GM19025 (cell line): ENCODE data around the gene RIMBP2.

Experiments
- ATAC-seq: cut with Tn5 transposase; IDR thresholded peaks from one replicate; pipeline ENCODE4 v1.9.1; 2021; ENCODE audit warnings: mild to moderate bottlenecking, low read depth, moderate library complexity; ENCODE audit not compliant: unreplicated experiment

RIMBP2 gene

GRCh38 chr12:130496516-130497120, 219.5 kb downstream of the RIMBP2 start:
- no peak for ATAC-seq

DNA sequence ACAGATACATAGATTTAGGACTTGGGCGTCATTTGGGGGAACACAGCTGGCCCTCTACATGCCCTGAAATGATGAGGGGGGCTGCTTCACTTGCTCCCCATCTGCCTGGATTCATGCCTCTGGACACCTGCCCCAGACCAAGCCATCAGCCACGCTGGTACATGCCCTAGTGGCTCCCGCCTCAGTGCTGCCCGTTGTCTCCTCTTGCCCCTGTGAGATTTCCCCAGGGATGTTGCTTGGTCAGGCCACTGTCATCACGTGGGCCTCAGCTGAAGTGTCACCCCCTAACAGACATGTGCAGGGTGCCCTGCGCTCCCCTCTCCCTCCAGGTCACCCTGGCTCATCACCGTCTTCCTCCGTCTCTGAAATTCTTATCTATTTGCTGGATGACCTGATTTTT, 220.9 kb downstream of the RIMBP2 start:
- ATAC-seq: no peak

DNA sequence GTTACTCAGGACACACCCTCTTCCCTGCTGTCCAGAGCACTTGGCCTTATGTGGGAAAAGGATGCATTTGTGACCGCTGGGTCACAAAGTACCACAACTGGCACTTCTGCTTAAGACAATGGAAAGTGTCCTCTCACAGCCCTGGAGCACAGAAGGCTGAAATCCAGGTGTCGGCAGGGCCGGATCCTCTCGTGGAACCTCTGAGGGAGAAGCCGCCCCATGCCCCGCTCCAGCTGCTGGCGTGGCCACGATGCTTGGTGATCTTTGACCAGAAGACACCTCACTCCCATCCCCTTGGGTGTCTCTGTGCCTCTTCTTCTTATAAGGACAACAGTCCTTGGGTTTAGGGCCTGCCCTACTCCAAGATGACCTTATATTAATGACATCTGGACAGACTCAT, 221.4 kb downstream of the RIMBP2 start:
- no peak for ATAC-seq

DNA sequence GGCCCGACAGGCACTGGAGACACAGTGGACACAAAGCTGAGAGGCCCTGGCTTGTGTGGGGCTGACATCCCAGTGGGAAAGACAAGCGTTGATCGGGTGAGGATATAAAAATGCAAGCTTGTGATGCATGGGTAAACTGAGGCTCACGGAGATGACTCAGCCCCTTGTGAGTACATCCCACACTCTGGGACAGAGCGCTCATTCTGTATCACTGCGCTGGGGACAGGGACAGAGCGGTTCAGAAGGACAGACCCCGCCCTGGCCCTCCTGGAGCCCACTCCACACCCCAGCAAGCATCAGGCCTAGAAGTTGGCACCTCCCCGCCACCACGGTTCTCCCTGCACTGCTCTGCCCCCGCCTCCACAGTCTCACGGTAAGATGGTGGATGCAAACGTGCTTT, 222.1 kb downstream of the RIMBP2 start:
- no peak for ATAC-seq

- ATAC-seq: no peak
These were observed 224.4 kb downstream of the RIMBP2 start for GRCh38 chr12:130491421-130492357.

- no peak for ATAC-seq
These were observed 225.4 kb downstream of the RIMBP2 start for GRCh38 chr12:130490674-130491073.

DNA sequence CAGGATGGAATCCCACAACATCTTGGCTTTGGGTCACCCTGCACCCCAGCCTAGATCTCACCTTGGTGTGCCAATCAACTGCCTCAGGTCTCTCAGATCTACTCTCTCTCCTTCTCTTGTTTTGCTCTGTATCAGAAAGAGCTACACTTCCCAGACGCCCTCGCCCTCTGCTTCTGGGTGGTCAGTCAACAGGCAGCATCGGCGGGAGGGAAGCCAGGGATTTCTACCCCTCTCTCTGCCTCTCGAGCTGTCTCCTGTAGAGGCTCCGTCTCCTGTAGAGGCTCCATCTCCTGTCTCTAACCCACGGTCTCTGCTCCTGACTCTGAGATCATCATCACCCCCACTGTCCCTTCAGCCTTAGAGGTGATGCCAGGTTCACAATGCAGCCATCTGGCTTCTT, 226.8 kb downstream of the RIMBP2 start:
- no peak for ATAC-seq

DNA sequence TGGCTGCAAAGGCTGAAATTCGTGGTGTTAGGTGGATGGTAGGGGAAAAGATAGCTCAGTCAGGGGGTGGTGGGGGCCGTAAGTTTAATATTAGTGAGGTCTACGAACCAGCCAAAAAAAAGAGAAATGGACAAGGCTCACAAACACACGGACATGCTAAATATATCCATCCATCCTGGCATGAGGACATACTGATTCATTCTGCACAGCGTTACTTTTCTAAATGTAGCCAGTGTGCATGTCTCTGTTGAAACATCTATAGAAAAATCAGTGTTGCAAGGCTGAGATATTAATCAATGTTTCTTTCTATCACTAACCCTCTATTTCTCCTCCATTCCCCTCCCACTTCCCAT, 227.8 kb downstream of the RIMBP2 start:
- no peak for ATAC-seq

DNA sequence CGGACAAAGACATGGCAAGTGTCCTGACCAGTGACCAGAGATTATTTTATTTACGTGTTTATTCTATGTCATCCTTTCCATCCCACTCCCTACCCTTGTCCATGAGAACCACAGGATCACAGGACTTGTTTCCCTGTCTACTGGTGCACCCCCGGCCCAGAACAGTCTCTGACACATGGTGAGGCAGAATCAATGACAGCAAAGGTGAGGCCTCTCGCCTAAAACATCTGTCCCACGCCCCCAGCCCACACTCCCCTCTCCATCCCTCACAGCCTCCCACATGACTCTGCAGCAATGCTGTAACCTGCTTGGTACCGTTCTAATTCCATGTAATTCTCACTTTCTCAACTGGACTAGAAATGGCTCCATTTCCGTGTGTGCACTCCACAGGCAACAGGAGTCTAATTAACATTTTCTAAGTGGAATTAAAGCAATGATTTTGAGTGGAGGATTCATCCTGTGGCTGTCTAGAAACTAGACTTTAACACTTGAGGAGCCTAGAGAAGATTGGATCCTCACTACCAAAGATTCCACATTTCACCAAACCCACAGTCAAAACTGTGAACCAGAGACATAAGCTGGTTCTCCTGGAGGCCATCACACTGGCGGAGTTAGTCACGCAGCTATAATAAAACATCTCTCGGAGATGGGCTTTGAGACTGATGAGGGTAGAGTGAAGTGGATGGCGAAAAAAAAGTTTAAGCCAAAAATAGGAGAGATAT, 228.3 kb downstream of the RIMBP2 start:
- no peak for ATAC-seq

DNA sequence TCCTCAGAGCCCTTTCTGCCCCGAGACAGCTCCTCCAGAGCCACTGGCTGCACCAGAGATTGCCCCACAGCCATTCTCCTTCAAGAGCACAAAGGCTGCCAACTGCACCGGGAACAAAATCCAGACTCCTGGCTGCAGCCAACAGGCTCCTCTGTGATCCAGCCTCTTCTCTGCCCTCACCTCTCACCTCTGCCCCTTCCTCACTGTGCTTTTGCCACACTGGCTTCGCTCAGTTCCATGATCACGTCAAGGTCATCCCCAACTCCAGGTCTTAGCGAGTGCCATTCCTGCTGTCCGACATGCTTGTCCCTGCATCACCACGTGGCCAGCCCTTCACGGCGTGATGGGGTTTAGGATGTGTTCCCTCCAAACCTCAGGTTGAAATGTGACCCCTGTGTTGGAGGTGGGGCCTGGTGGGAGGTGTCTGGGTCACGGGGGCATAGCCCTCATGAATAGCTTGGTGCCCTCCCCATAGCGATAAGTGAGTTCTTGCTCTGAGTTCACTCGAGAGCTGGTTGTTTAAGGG, 229.1 kb downstream of the RIMBP2 start:
- no peak for ATAC-seq

DNA sequence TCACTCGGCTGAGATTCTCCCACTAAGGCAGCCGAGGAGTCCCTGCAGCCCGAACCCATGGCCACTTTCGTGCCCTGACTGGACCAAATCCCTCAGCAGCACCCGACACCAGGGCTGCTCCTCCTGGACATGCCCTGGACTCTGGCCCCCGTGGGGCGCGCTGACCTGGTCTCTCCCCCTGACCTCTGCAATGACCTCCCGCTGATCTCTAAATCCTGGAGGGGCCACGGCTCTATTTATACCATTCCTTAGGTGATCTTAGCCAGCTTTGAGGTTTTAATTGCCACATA, 230.0 kb downstream of the RIMBP2 start:
- no peak for ATAC-seq

DNA sequence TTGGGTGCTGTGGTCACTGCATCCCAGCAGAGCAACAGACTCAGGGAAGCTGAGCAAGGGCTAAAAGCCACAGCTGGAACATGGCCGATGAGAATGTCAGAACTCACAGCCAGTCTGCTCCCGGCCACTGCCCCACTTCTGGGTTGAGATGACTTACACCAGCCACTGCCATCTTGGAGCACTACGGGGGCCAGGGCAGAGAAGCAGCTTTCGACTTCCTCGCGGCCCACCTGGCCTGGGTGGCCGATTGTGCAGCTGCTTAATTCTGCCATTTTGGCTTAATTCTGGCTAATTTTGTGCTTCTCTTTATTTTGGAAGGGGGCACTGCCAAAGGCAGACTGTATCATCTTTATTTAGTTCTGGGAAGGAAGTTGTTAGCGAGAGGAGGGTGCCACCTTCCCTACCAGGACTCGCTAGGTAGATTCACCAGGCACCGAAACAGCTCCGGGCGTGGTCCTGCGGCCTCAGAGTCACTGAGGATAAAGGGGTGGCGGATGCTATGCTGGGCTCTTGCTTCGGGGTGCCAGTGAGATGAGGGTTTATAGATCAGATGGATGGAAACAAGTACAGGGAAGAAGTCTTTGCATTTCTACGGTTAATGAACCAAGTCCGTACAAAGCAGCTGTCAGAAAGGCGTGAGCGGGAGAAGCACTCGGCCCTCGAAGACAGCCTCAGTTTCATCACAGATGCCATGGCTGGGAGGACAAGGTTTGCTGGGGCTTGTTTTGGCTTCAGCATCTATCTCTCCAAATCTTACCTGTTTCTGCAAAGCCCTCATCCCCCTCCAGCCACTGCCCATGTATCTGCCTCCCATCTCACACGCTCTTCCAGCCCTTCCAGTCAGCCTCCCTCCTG, 230.6 kb downstream of the RIMBP2 start:
- ATAC-seq: no peak

DNA sequence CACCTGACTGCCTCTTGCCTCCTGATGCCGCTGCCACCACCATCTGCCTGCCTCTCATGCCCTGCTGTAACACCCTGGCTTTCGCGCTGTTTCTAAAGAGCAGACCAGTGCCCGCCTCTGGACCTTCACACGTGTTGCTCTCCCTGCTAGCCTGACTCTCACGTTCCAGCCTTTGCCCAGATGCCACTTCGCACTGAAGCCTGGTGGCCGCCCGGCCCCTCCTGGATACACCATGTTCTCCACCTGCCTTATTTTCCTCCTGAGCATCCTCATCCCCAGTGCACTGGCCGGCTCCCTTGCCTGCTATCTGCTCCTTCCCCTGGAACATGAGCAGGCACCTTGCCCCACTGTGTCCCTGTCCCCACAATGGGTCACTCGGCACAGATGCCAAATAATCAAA, 231.9 kb downstream of the RIMBP2 start:
- ATAC-seq: no peak

DNA sequence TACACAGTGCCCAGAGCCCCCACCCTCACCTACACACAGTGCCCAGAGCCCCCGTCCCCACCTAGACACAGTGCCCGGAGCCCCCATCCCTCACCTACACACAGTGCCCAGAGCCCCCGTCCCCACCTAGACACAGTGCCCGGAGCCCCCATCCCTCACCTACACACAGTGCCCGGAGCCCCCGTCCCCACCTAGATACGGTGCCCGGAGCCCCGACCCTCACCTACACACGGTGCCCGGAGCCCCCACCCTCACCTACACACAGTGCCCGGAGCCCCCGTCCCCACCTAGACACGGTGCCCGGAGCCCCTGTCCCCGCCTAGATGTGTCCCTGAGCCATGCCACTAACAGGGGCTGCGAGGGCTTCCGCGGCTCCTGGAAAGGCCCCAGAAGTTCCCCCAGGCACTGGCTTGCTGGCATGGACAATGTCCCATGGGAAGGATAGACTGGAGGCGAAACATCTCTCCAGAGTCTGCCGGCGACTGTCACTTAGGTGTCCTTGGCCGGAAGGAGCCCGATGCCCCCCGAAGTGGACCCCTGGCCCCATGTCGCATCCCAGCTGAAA, 232.4 kb downstream of the RIMBP2 start:
- no peak for ATAC-seq

DNA sequence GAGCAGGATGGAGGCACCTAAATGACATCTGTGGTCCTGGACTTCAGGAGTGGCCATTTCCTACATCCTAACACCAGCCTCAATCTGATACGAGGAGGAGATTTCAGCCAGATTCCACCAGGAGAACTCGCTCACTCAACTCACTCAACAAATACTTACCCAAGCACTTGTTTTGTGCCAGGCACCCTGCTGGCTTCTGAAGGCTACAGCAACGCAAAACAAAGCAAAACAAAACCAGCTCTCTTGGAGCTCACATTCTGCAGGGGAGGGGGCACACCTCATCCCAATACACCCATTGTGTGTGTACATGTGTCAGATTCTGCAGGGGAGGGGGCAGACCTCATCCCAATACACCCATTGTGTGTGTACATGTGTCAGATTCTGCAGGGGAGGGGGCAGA, 233.7 kb downstream of the RIMBP2 start:
- no peak for ATAC-seq

DNA sequence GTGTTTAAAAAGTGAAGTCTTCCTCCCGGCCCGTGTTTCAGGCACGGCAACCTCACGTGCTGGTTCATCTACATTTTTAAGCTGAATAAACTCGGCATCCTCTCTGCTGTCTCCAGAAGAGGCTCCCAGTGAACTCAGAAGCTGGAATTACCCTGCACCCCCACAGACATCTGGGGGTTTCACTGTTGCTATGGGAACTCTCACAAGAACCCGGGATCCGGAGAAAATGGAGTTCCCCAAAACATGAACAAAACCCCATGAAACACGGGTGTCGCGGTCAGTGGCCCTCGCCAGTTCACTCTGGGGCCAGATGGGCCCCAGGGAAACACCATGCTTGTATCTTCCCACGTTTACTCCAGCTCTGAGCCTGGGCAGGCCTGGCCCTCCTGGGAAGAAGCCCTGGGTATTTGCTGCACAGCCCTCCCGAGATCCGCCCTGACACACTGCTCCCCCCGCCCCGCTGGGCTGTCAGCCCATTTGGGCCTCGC, 234.7 kb downstream of the RIMBP2 start:
- ATAC-seq: no peak

DNA sequence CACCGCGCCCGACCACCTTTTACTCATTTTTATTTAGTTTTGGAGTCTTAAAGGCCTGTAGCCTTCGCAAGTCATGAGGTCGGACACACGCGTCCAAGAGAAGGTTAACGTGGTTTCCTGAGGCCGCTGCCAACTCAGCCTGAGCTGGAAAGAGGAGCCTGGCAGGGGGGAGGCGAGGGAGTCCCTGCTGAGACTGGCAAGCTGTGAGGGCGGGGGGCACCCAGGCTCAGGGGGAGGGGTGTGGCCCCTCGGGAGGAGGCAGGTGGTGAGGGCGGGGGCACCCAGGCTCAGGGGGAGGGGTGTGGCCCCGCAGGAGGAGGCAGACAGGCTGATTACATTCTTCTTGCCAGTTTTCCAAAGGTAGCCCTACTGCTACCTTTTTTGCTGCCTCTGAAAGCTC, 235.2 kb downstream of the RIMBP2 start:
- ATAC-seq: no peak

- ATAC-seq: no peak
These were observed 235.9 kb downstream of the RIMBP2 start for GRCh38 chr12:130480231-130480630.

GRCh38 chr12:130479401-130480125, 236.5 kb downstream of the RIMBP2 start:
- no peak for ATAC-seq
